Progenitor cell of endocrine pancreas (in vitro differentiated cells): ENCODE measurements around the gene ANKRD29. TPM values are rescaled to one million over a fixed set of nuclear protein-coding genes. Genes with fewer than 3 reads are reported as not detected.

Source experiments
- DNase-seq: peaks from one replicate; pipeline ENCODE4 v3.0.0; 2021; ENCODE audit warnings: low spot score; ENCODE audit not compliant: unreplicated experiment
- H3K27ac Mint-ChIP-seq: 2 replicates; pipeline ENCODE4 v1.8.0; 2021; ENCODE audit warnings: mild to moderate bottlenecking, moderate library complexity, mixed read lengths
- H3K27me3 Mint-ChIP-seq: 2 replicates; pipeline ENCODE4 v1.8.0; 2021; ENCODE audit warnings: mixed read lengths
- H3K36me3 Mint-ChIP-seq: 2 replicates; pipeline ENCODE4 v1.8.0; 2022; ENCODE audit warnings: mixed read lengths; ENCODE audit not compliant: insufficient read depth
- H3K4me1 Mint-ChIP-seq: 2 replicates; pipeline ENCODE4 v1.8.0; 2021; ENCODE audit warnings: low read depth, mixed read lengths
- H3K4me3 Mint-ChIP-seq: 2 replicates; pipeline ENCODE4 v1.8.0; 2021; ENCODE audit warnings: low read depth, mild to moderate bottlenecking, moderate library complexity, mixed read lengths
- H3K9me3 Mint-ChIP-seq: 2 replicates; pipeline ENCODE4 v1.8.0; 2021; ENCODE audit warnings: low read depth, mixed read lengths
- CTCF ChIP-seq: fragments of 200-600 bp; sonication (generic); IDR thresholded peaks from one replicate; pipeline ENCODE4 v1.5.0; 2021; ENCODE audit warnings: antibody characterized with exemption, mild to moderate bottlenecking; ENCODE audit not compliant: unreplicated experiment
- total RNA-seq: library from RNA; stranded (reverse); gene quantifications from 2 replicates; pipeline ENCODE4 v1.2.1, GENCODE V29; 2021

The ANKRD29 gene
- total RNA-seq, 1 donor from 2014 or later: 0.41 TPM

GRCh38 chr18:23650968-23651927 is 11.5 kb downstream of the ANKRD29 start:
- Mint-ChIP-seq H3K4me3 (peak overlapping the region; percentile 9), H3K27me3 (peaks cover 19% of the 10 kb centered on the region), H3K27ac (peak overlapping the region; percentile 95), H3K36me3 (no peaks in the 10 kb centered on the region), H3K4me1 (peaks cover 23% of the 10 kb centered on the region), H3K9me3 (no peaks in the 10 kb centered on the region)
- no peak for DNase-seq
- no peak for TF ChIP-seq CTCF

DNA sequence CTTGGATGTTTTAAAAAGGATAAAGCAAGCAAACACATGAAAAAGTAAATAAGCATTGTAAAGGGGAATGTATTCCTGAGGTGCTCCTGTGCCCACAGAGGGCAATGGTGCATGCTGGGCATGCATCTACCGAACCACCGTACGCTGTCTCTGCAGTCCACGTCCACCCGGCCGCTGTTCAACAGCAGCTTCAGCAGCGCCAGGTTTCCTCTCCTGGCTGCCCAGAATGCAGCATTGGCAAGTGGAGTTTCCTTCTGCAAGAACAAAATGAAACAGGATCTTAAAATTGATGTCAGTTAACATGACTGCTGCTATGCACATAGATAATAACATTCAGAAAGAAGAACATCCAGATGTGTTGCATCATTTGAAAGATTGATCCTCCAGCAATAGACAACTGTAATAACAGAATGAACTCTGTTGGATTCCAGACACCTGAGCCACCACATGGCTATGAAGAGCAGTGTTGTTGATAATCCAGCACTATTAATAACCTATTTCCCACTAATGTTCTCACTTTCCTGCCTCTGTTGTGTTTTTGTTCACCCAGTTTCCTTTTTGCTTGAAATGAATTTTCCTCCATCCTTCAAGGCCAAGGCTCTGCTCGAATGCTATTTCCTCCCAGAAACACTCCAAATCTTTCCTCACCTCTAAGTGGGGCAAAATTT is 13.6 kb downstream of the ANKRD29 start:
- DNase-seq: no peak
- no peak overlapping the region for H3K27ac Mint-ChIP-seq
- H3K27me3 Mint-ChIP-seq: peaks cover 24% of the 10 kb centered on the region
- TF ChIP-seq CTCF: no peak
- no peaks in the 10 kb centered on the region for H3K9me3 Mint-ChIP-seq
- H3K4me1 Mint-ChIP-seq: peaks cover 23% of the 10 kb centered on the region
- no peaks in the 10 kb centered on the region for H3K36me3 Mint-ChIP-seq
- H3K4me3 Mint-ChIP-seq: no peak overlapping the region

DNA sequence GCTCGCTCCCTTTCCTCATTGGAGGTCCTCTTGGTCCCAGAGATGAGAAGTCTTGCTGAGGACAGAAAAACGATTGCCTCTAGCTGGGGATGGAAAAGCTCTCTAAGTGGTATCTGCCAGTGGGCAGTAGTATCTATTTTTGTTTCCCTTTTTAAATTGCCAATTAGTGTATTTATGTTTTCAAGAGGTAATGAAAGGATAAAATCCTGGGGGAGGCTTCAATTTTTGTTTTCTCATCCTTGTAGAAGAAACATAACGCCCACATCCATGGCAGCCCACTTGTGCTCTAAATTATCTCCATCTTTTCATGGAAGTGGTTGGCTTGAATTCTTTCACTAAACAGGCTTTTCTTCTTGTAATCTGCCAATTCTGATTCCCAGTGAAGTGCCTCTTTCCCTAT is 14.3 kb downstream of the ANKRD29 start:
- no peak for TF ChIP-seq CTCF
- Mint-ChIP-seq H3K27me3 (peaks cover 26% of the 10 kb centered on the region), H3K36me3 (no peaks in the 10 kb centered on the region)

GRCh38 chr18:23646282-23646681 is 16.4 kb downstream of the ANKRD29 start:
- DNase-seq: no peak
- Mint-ChIP-seq H3K4me1 (peaks cover 17% of the 10 kb centered on the region), H3K4me3 (no peak overlapping the region), H3K27me3 (peaks cover 28% of the 10 kb centered on the region), H3K27ac (no peak overlapping the region), H3K9me3 (no peaks in the 10 kb centered on the region), H3K36me3 (no peaks in the 10 kb centered on the region)
- TF ChIP-seq CTCF: no peak

More for the DNA sequence above, 14.3 kb downstream of the ANKRD29 start:
- H3K9me3 Mint-ChIP-seq: no peaks in the 10 kb centered on the region
- no peak overlapping the region for H3K27ac Mint-ChIP-seq
- DNase-seq: no peak
- H3K4me3 Mint-ChIP-seq: no peak overlapping the region
- peaks cover 23% of the 10 kb centered on the region for H3K4me1 Mint-ChIP-seq

- peaks cover 12% of the 10 kb centered on the region for H3K4me1 Mint-ChIP-seq
- DNase-seq: no peak
- H3K27ac Mint-ChIP-seq: no peak overlapping the region
- peaks cover 28% of the 10 kb centered on the region for H3K27me3 Mint-ChIP-seq
- TF ChIP-seq CTCF: no peak
- no peak overlapping the region for H3K4me3 Mint-ChIP-seq
- no peaks in the 10 kb centered on the region for H3K36me3 Mint-ChIP-seq
- H3K9me3 Mint-ChIP-seq: no peaks in the 10 kb centered on the region
These were observed 17.0 kb downstream of the ANKRD29 start for GRCh38 chr18:23645568-23646175.
